ENCODE data around the gene BBS10.

- no peak for TF ChIP-seq EZH2 (IDR thresholded peaks at IDR 0.05)
- no peak for TF ChIP-seq POLR2AphosphoS5 (IDR thresholded peaks at IDR 0.05; ENCODE audit: borderline replicate concordance, low read depth, low read length)
Measured at GRCh38 chr12:76316468-76316867, 31.7 kb downstream of the BBS10 start.

Measured in SK-N-MC (cell line).